SK-N-MC (cell line): ENCODE data around the gene VIPR2.

Experiments
- EZH2 ChIP-seq: fragments of 200-600 bp; sonication (generic); IDR thresholded peaks from one replicate; pipeline ENCODE4 v1.6.1; 2017; ENCODE audit warnings: antibody characterized with exemption
- POLR2AphosphoS5 ChIP-seq: IDR thresholded peaks from 2 replicates; pipeline ENCODE4 v1.6.1; 2012; ENCODE audit warnings: mild to moderate bottlenecking, low read depth, low read length, borderline replicate concordance

DNA sequence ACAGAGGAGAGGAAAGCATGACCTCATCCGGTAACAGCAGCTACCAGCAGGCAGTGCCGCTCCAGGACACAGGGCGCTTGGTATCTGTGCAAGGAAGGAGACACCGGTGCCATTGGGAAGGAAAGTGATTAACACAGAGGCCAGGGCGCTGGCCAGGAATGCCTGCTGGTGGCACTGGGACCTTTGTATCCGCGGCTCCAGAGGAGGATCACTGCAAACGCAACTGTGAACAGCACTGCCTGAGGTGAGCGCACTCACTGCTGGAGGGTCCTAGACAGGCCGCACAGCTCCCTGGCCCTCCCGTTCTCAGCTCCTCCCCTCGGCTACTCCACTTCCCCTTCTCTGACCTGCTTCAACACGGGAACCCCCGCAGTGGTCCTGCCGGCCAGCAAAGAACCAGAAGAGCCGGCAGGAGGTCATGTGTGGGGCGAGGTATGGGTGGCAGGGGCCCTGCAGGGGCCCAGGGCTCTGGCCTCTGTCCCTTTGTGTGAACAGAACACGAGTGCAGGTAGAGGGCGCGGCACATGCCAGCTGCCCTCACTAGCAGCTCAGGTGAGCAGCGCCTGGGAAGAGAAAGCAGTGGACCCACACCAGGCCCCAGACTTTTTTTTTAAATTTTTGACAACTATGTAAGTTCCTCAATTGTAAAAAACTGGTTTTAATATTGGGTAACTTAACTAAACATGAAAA is 107.6 kb downstream of the VIPR2 start:
- no peak for TF ChIP-seq POLR2AphosphoS5
- TF ChIP-seq EZH2: no peak
